HepG2 (cell line): ENCODE results near the gene RAB3A. TPM values are rescaled to one million over a fixed set of nuclear protein-coding genes. Genes with fewer than 3 reads are reported as not detected.

ENCODE experiments used
- GABPB1 ChIP-seq: IDR thresholded peaks from 2 replicates; pipeline ENCODE4 v1.6.1; 2016; ENCODE audit warnings: mild to moderate bottlenecking, missing genetic modification reagents, moderate library complexity, missing compliant biosample characterization
- HOXD1 ChIP-seq: sonication (generic); formaldehyde crosslinking; IDR thresholded peaks from 2 replicates; pipeline ENCODE4 v1.5.0; 2020; ENCODE audit warnings: missing genetic modification reagents
- POLR2AphosphoS5 ChIP-seq: IDR thresholded peaks from 2 replicates; pipeline ENCODE4 v1.6.1; 2012; ENCODE audit warnings: low read depth, low read length
- TBX2 ChIP-seq: sonication (generic); formaldehyde crosslinking; IDR thresholded peaks from 2 replicates; pipeline ENCODE4 v1.5.0; 2020; ENCODE audit warnings: missing genetic modification reagents, mild to moderate bottlenecking, borderline replicate concordance
- YEATS4 ChIP-seq: sonication (generic); formaldehyde crosslinking; IDR thresholded peaks from 2 replicates; pipeline ENCODE4 v1.4.0; 2020; ENCODE audit warnings: missing genetic modification reagents, borderline replicate concordance
- ZBTB42 ChIP-seq: sonication (generic); formaldehyde crosslinking; IDR thresholded peaks from 2 replicates; pipeline ENCODE4 v1.5.0; 2020; ENCODE audit warnings: mild to moderate bottlenecking, missing genetic modification reagents
- ZMYM4 ChIP-seq: sonication (generic); formaldehyde crosslinking; IDR thresholded peaks from 2 replicates; pipeline ENCODE4 v1.8.1; 2023; ENCODE audit warnings: mild to moderate bottlenecking, missing genetic modification reagents
- ZNF207 ChIP-seq: fragments of 450-650 bp; IDR thresholded peaks from 2 replicates; pipeline ENCODE4 v1.6.1; 2016; ENCODE audit warnings: antibody characterized with exemption, borderline replicate concordance
- ZNF230 ChIP-seq: sonication (generic); formaldehyde crosslinking; IDR thresholded peaks from 2 replicates; pipeline ENCODE4 v1.4.0; 2020; ENCODE audit warnings: mild to moderate bottlenecking, missing genetic modification reagents
- ZNF616 ChIP-seq: sonication (generic); formaldehyde crosslinking; IDR thresholded peaks from 2 replicates; pipeline ENCODE4 v1.5.0; 2020; ENCODE audit warnings: low read depth, mild to moderate bottlenecking, missing genetic modification reagents
- ZSCAN29 ChIP-seq: sonication (generic); formaldehyde crosslinking; conservative IDR thresholded peaks from 2 replicates; pipeline ENCODE4 v1.4.0; 2020; ENCODE audit warnings: mild to moderate bottlenecking, missing genetic modification reagents
- polyA plus RNA-seq, 8 experiments: library from polyadenylated mRNA; depleted of rRNA in 3 of 8; stranded (reverse) in 7 of 8; unstranded in 1 of 8; fragments of >200 nt; fragmentation: Illumina TruSeq in 4 of 8; extraction: Trizol in 4 of 8; gene quantifications; 2 replicates each; pipeline versions ENCODE4 v1.2.1 to v1.2.3, GENCODE V29; 2011 to 2016; ENCODE audit warnings: low read depth in 4 of 8, missing spikeins in 1 of 8, mixed read lengths in 1 of 8; ENCODE audit not compliant: insufficient read depth in 1 of 8
- total RNA-seq, 5 experiments: library from RNA; depleted of rRNA; stranded (reverse); fragments of >200 nt; fragmentation: Illumina TruSeq; extraction: Trizol; gene quantifications; 2 replicates each; pipeline ENCODE4 v1.2.3, GENCODE V29; 2016; ENCODE audit warnings: low read depth in 1 of 5
- TF ChIP-seq, protein P1 (sequence below): sonication (generic); formaldehyde crosslinking; IDR thresholded peaks from 2 replicates; pipeline ENCODE4 v1.4.0; 2020; ENCODE audit warnings: missing genetic modification reagents
- TF ChIP-seq, protein P2 (sequence below): sonication (generic); formaldehyde crosslinking; IDR thresholded peaks from 2 replicates; pipeline ENCODE4 v1.4.0; 2020; ENCODE audit warnings: low read depth, mild to moderate bottlenecking, missing genetic modification reagents
- TF ChIP-seq, protein P3 (sequence below): IDR thresholded peaks from 2 replicates; pipeline ENCODE4 v1.6.1; 2016; ENCODE audit warnings: low read depth, borderline replicate concordance
- TF ChIP-seq, protein P4 (sequence below): sonication (generic); formaldehyde crosslinking; IDR thresholded peaks from 2 replicates; pipeline ENCODE4 v1.8.0; 2022; ENCODE audit warnings: missing genetic modification reagents, mild to moderate bottlenecking, inconsistent platforms, borderline replicate concordance
- TF ChIP-seq, protein P5 (sequence below): sonication (generic); formaldehyde crosslinking; IDR thresholded peaks from 2 replicates; pipeline ENCODE4 v1.5.0; 2020; ENCODE audit warnings: mild to moderate bottlenecking, missing genetic modification reagents, borderline replicate concordance

Gene RAB3A
- total and polyA plus RNA-seq, 2 of the 13 experiments (the other 11 are each of a cell fraction or from before 2014, with no cell fraction given), result 0.58 to 0.98 TPM

DNA sequence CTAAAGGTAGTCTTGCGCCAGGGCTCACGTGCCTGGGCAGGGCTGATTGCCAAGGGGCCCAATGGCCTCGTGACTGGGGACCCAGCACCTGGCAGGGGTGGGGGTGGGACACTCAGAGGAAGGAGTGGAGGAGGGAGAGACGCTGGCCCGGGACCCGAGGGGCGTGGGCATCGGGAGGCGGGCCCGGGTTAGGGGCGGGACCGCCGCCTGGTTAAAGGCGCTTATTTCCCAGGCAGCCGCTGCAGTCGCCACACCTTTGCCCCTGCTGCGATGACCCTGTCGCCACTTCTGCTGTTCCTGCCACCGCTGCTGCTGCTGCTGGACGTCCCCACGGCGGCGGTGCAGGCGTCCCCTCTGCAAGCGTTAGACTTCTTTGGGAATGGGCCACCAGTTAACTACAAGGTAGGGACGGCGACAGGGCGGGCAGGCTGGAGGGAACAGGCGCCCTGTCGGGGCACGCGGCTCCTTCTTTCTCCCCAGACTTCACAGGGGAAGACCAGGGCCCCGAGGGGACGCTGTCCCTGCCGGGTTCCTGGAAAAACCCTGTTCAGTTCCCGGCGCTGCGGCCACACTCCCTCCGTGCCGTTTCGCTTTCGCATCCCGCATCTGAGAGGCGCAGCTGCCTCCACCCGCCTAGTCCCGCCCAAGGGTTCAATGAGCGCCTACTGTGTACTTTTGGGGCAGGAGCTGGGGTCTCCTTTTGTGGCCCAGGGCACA lies 30.1 kb downstream of the RAB3A start, which contains the start of gene IFI30 (continued):
- TF ChIP-seq, protein P1, sequence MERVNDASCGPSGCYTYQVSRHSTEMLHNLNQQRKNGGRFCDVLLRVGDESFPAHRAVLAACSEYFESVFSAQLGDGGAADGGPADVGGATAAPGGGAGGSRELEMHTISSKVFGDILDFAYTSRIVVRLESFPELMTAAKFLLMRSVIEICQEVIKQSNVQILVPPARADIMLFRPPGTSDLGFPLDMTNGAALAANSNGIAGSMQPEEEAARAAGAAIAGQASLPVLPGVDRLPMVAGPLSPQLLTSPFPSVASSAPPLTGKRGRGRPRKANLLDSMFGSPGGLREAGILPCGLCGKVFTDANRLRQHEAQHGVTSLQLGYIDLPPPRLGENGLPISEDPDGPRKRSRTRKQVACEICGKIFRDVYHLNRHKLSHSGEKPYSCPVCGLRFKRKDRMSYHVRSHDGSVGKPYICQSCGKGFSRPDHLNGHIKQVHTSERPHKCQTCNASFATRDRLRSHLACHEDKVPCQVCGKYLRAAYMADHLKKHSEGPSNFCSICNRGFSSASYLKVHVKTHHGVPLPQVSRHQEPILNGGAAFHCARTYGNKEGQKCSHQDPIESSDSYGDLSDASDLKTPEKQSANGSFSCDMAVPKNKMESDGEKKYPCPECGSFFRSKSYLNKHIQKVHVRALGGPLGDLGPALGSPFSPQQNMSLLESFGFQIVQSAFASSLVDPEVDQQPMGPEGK (CRISPR knock-in tag), result peak; percentile 72
- TF ChIP-seq YEATS4 (CRISPR knock-in tag), result peak; percentile 78; the same call in 1 of the 2 replicates
- TF ChIP-seq ZBTB42 (CRISPR knock-in tag), result no peak
- TF ChIP-seq ZNF230 (CRISPR knock-in tag), result 0 out of 2 replicates have a peak, but pooled peaks have one; percentile 88
- TF ChIP-seq TBX2, result peak; percentile 66
- TF ChIP-seq ZSCAN29, result peak; percentile 73; the same call in 1 of the 2 replicates
- TF ChIP-seq HOXD1 (CRISPR knock-in tag), result peak; percentile 67
- TF ChIP-seq ZMYM4, result peak; percentile 62
- peak; percentile 87 for TF ChIP-seq POLR2AphosphoS5
- TF ChIP-seq, protein P2, sequence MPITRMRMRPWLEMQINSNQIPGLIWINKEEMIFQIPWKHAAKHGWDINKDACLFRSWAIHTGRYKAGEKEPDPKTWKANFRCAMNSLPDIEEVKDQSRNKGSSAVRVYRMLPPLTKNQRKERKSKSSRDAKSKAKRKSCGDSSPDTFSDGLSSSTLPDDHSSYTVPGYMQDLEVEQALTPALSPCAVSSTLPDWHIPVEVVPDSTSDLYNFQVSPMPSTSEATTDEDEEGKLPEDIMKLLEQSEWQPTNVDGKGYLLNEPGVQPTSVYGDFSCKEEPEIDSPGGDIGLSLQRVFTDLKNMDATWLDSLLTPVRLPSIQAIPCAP (CRISPR knock-in tag), result no peak
- TF ChIP-seq ZNF616, result 0 out of 2 replicates have a peak, but pooled peaks have one; percentile 35
- TF ChIP-seq ZNF207, result no peak
- TF ChIP-seq, protein P3, sequence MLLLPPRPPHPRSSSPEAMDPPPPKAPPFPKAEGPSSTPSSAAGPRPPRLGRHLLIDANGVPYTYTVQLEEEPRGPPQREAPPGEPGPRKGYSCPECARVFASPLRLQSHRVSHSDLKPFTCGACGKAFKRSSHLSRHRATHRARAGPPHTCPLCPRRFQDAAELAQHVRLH, result 0 out of 2 replicates have a peak, but pooled peaks have one; percentile 46
- TF ChIP-seq GABPB1, result peak; percentile 59
- TF ChIP-seq, protein P4, sequence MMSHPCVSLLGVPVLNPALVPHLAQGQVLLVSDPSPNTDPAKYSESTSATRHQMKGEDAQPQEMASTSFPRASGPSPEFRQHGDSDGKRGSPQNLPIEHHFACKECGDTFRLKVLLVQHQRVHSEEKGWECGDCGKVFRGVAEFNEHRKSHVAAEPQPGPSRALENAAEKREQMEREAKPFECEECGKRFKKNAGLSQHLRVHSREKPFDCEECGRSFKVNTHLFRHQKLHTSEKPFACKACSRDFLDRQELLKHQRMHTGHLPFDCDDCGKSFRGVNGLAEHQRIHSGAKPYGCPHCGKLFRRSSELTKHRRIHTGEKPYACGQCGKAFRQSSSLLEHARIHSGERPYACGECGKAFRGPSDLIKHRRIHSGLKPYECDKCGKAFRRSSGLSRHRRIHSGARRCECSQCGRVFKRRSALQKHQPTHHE (CRISPR knock-in tag), result 0 out of 2 replicates have a peak, but pooled peaks have one; percentile 40
- TF ChIP-seq, protein P5, sequence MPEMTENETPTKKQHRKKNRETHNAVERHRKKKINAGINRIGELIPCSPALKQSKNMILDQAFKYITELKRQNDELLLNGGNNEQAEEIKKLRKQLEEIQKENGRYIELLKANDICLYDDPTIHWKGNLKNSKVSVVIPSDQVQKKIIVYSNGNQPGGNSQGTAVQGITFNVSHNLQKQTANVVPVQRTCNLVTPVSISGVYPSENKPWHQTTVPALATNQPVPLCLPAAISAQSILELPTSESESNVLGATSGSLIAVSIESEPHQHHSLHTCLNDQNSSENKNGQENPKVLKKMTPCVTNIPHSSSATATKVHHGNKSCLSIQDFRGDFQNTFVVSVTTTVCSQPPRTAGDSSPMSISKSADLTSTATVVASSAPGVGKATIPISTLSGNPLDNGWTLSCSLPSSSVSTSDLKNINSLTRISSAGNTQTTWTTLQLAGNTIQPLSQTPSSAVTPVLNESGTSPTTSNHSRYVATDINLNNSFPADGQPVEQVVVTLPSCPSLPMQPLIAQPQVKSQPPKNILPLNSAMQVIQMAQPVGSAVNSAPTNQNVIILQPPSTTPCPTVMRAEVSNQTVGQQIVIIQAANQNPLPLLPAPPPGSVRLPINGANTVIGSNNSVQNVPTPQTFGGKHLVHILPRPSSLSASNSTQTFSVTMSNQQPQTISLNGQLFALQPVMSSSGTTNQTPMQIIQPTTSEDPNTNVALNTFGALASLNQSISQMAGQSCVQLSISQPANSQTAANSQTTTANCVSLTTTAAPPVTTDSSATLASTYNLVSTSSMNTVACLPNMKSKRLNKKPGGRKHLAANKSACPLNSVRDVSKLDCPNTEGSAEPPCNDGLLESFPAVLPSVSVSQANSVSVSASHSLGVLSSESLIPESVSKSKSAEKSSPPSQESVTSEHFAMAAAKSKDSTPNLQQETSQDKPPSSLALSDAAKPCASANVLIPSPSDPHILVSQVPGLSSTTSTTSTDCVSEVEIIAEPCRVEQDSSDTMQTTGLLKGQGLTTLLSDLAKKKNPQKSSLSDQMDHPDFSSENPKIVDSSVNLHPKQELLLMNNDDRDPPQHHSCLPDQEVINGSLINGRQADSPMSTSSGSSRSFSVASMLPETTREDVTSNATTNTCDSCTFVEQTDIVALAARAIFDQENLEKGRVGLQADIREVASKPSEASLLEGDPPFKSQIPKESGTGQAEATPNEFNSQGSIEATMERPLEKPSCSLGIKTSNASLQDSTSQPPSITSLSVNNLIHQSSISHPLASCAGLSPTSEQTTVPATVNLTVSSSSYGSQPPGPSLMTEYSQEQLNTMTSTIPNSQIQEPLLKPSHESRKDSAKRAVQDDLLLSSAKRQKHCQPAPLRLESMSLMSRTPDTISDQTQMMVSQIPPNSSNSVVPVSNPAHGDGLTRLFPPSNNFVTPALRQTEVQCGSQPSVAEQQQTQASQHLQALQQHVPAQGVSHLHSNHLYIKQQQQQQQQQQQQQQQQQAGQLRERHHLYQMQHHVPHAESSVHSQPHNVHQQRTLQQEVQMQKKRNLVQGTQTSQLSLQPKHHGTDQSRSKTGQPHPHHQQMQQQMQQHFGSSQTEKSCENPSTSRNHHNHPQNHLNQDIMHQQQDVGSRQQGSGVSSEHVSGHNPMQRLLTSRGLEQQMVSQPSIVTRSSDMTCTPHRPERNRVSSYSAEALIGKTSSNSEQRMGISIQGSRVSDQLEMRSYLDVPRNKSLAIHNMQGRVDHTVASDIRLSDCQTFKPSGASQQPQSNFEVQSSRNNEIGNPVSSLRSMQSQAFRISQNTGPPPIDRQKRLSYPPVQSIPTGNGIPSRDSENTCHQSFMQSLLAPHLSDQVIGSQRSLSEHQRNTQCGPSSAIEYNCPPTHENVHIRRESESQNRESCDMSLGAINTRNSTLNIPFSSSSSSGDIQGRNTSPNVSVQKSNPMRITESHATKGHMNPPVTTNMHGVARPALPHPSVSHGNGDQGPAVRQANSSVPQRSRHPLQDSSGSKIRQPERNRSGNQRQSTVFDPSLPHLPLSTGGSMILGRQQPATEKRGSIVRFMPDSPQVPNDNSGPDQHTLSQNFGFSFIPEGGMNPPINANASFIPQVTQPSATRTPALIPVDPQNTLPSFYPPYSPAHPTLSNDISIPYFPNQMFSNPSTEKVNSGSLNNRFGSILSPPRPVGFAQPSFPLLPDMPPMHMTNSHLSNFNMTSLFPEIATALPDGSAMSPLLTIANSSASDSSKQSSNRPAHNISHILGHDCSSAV (CRISPR knock-in tag), result no peak
